GM18502 (cell line): Measurements from ENCODE around the gene JADE3.

Experiments
- ATAC-seq: cut with Tn5 transposase; IDR thresholded peaks from one replicate; pipeline ENCODE4 v1.9.1; 2021; ENCODE audit warnings: mild to moderate bottlenecking; ENCODE audit not compliant: unreplicated experiment, poor library complexity

The JADE3 gene

DNA sequence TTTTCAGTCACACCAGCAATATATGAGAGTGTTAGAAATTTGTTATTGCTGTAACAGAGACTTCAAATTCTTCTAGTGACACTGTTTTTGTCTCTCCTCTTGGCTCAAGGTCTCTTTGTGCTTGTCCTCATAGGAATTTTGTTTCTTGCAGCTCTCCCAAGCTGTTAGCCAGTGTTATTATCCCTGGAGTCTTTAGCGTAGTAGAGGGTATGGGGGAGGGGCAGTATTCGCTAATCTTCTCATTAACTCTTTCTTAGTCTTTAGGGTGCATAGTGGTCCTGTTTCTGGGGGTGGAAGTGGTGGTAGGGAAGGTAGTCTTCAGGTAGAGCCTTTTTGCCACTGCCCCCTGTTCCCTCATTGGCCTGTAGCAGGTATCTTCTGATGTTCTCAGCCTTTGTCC lies 79.4 kb downstream of the JADE3 start:
- ATAC-seq, result no peak

DNA sequence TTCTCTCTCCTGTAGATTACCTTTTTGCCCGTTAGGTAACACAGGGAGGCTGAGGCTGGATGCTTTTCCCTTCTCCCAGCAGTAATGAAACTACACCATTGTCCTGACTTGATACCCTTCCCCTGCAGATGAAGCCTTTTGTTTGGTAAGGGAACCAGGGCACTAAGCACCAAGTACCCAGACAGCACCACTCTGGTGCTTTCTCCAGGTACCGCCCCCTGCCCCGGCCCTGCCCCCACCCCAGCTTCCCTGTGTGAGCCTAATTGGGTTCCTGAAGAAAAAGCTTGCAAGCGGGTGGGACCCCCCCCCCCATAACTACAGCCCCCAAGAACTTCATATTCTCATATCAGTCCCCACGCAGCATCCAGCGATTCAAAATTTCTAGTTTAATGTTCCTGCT lies 79.8 kb downstream of the JADE3 start:
- no peak for ATAC-seq

DNA sequence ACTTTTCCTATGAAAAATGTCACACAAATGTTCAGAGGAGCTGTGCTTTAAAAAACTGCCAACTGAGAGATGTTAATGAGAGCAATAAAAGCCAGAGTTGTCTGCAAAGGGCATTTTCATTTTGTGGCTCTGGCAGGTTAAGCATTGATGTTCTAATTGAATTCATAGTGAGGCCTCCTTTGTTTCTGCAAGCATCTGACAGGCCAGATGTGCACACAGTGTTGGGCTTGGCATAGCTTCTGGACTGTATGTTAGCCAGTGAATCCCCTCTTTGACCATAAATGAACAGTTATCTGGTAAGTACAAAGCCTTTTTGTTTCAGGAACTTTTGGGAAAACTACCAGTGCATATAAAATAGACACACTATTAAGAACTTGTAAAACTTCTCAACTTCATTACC lies 81.9 kb downstream of the JADE3 start:
- no peak for ATAC-seq

DNA sequence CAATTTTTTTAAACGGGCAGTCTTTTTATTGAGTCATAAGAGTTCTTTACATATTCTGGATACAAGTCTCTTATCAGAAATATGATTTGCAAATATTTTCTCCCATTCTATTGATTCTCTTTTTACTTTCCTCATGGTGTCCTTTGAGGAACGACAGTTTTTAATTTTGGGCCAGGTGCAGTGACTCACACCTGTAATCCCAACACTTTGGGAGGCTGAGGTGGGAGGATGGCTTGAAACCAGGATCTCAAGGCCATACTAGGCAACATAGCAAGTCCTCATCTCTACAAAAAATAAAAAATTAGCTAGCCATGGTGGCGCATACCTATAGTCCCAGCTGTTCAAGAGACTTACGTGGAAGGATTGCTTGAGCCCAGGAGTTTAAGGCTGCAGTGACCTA lies 99.9 kb downstream of the JADE3 start:
- ATAC-seq, result no peak

DNA sequence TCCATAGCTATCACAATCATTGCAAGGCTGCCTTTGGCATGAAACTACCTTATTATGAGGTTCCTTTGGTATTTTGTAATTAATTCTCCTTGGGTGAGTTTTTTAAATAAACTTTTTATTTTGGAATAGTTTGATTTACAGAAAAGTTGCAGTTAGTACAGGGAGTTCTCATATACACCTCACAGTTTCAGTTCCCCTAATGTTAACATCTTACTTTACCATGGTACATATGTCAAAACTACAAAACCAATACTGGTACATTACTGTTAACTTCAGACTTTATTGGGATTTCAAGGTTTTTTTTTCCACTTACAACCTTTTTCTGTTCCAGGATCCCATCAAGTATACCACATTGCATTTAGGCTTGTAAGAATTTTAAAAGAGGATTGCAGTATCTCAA lies 114.0 kb downstream of the JADE3 start:
- no peak for ATAC-seq

DNA sequence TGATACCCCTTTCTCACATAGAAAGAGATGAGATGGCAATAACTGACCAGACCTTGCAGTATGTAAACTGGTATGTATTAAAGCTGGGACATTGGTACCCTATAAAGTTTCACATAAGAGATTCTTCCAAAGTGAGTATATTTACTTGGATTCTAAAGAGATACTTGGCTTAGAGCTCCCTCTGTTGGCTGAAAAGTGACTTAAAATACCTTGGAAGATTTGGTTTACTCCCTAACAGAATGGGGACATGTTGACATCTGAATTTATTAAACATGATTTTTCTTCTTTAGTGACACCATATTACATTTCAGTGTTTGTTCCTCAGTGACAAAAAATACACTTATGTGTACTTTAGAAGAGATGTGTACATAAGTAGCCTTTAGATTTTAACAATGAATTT lies 118.1 kb downstream of the JADE3 start:
- ATAC-seq, result no peak

DNA sequence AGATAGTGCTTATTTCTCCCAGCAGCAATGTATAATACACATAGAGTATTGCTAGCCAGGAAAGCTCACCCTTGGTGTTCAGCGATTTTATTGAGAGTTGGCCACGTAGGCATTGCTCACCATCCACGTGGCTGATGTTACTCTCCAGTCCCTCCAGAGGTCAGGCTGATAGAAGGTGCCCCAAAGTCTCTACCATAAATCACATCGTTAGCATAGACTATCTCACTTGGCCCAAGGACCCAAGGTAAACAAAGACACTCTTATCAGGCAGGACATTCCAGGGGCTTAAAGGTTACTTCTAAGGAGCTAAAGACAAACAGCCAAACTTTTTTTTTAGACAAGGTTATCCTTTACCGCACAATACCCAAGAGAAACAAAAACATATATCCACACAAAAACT lies 135.8 kb downstream of the JADE3 start:
- ATAC-seq, result no peak

DNA sequence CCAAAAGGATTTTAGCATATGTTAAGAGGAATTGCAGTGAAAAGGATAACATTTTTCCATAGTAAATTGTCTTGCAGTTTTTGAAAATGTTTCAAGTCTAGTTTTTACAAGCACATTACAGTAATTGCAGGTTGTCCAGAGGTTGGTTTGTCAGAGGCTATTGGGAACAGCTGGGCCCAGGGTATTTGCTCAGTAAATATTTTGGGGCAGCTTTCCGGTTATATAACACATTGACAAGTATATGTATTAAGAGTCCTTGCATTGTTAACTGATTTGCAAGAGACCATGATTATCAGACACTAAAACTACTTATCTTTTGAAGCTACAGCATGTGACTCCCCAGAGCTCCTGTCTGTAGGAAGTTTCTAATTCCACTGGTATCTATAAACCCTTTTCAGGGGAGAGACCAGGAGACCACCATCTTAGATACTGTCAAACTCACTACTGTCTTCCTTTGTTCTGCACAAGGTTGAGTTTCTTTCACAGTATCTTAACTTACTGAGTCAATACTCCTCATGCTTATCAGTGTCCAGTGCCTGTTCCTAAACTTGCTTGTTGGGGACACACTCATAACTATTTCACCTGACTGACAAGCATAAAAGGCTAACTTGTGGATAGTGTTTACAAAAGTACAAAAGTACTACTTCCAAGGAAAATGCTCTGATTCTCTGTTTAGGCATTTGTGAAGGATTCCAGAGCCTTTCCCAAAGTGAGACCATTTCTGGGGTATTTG lies 147.1 kb downstream of the JADE3 start:
- ATAC-seq, result no peak

DNA sequence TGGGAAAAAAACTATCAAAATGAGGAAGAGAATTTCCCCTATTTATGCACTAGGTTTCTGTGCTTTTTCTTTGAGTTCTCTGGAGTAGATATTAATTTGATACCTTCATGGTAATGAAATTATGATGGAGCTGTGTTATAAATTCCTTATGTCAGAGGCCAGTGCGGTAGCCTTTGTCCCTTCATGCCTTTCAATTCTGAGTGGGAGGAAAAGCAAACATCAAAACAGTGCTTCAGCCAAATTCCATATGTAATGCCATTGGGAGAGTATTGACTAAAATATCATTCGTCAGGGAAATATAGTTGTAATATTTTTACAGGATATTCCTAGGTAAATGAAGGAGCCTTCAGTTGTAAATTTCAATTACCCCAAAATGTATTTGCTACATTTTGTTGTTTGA lies 148.5 kb downstream of the JADE3 start:
- ATAC-seq, result no peak

DNA sequence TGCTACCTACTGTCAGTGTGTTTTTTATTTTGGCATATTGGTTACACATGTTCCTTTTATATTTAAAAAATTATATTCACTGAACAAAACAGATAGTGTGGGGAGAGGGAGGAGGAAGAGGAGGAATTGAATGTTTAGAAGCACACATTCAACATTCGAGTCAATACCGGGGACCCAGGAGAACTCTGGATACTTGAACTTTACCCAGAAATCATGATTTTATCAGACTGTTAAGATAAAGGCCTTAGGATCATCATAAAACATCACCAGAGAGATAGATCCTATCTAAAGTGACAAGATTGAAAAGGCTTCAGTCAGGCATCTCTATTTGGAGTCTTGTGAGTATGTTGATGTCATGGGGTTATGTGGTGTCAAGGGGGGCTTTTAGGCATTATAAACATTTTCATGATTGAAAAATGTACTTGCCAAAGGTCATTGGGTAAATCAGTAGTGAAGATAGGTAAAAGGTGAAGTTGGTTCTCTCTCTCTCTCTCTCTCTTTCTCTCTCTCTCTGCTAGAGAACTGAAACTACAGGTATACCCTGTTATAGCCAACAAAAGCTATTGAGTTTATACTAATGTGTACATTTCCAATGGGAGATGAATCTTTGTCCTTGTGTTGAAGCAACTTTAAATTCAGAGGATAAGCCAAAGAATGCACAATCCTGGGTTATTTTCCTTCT lies 149.2 kb downstream of the JADE3 start:
- ATAC-seq, result no peak

DNA sequence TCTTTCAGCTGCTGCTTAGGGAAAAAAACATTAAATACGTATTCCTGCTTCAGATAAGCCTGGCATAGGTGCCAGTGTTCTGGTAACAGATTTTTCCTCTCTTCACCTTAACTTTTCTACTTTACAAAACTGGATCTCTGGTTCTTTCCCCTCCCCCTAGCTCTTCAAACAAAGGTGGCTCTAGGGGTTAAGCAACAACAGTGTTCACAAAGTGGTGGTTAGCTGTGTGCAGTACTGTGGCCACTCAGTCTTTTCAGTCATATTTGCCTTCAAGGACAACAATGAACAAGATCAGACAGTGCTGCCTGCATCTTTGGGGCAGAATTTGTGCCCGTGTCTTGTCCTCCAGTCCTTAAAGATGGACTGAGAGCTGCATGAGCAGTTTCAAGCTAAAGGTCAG lies 151.0 kb downstream of the JADE3 start:
- no peak for ATAC-seq

DNA sequence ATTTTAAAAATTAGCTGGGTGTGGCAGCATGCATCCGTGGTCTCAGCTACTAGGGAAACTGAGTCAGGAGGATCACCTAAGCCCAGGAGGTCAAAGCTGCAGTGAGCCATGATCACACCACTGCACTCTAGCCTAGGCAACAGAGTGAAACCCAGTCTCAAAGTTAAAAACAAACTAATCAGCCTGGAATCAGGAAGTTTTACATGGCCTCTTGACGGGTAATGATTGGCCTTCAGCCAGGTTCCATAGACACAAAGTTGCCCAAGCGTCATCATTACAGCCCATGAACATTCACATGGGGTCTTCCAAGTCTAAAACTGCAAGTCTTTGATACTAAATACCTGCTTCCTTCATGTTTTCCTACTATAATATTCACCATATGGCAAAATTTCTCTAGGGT lies 156.0 kb downstream of the JADE3 start:
- ATAC-seq, result no peak

DNA sequence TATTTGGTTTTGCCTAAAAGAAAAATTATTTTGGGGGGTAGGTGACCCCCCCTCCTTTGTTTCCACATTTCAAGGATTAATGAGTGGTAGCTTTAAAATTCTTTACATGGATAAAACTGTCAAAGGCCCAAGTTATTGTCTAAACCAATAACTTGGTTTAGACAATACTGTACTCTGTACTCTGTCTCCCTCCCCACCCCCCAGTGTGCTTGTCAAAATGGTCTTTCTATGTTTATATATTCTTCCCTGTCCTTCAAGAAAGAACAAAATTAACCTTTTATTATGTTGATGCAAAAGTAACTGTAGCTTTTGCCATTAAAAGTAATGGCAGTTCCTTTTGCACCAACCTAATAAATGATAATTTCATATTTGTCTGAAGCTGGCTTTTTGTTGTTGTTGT lies 156.5 kb downstream of the JADE3 start:
- ATAC-seq, result no peak

DNA sequence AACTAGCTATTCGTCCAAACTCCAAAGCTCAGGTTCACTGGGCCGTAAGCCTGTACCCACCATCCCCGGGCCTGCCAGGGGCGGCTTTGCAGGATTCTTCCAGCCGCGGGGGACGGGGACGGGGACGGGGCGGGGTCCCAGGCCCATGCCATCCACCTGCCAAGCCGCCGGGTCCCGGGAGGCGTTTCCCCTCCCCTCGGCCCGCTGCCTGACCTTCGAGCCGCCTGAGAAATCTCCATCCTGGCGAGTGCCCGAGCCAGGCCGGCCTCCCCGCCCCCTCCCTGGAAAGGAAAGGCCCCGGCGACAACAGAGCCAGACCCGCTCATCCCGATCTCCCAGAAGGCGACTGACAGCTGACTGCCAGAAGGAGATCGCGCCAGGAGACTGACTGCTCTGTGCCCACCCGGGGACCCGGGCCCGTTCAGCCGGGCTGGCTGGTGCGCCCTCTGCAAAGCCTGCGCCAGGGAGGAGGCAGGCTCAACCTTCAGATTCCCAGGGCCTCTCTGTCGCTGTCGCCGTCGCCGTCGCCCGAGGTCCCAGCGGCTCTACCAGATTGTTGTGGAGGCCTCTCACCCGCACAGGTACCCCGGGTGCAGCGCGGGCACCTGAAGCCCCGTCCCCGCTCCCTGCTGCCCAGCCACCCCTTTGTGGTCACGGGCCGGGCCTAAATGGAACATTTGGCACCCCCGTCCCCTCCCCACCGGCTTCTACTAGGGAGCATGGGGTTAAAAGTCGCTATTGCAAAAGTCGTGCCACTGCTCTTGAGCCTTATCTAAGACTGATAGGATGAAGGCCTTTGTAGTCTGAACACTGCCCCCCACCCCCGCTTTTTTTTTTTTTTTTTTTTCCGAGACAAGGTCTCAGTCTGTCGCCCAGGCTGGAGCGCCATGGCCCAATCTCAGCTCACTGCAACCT lies 166.2 kb downstream of the JADE3 start, which contains the start of gene RGN:
Gene RGN, plus strand, starts transcription at position 315 of the 915 bp plus-strand sequence. CDS start 2,702 bp downstream, outside the sequence.
- ATAC-seq, result no peak

DNA sequence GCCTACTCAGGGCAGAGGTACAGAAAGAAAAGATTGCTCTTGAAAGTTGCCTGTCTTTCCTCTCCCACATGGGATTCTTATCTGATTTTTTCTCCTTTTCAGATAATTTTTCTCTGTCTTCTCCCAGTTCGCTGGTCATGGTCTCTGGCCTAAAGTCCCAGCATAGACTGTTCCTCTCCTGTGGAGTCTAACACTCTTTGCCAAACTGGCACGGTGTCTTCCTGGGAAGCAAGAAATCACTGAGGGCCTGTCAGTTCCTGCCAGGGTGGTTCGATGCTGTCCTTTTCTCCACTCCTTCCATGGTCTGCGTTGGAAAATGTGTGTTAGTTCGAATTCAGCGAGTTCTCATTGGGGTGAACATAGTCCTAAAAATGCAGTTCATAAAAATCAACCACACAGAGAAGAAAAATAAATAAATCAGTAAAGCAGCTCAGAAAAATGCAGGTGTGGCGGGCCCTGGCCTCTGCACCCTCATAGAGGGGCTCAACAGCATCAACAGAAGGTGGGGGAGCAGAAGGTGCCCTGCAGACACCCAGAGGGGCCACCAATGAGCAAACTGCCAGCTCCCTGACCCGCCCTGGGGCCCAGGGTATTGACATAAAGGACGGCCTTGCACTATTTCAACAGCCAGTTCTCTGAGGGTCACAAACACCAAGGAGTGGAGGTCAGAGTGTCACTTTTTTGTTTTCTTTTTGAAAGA lies 168.1 kb downstream of the JADE3 start:
- no peak for ATAC-seq

DNA sequence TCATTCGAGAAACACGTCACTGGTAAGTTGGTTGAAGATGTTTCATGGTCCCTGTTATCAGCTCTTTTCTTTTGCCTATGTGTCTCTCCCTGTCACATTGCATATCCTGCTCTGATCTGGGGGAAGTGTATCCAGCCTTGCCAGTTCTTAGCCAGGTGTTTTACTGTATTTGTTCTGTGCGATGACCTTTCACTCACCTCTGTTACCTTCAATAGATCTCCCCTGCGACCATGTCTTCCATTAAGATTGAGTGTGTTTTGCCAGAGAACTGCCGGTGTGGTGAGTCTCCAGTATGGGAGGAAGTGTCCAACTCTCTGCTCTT lies 168.7 kb downstream of the JADE3 start:
- ATAC-seq, result no peak

DNA sequence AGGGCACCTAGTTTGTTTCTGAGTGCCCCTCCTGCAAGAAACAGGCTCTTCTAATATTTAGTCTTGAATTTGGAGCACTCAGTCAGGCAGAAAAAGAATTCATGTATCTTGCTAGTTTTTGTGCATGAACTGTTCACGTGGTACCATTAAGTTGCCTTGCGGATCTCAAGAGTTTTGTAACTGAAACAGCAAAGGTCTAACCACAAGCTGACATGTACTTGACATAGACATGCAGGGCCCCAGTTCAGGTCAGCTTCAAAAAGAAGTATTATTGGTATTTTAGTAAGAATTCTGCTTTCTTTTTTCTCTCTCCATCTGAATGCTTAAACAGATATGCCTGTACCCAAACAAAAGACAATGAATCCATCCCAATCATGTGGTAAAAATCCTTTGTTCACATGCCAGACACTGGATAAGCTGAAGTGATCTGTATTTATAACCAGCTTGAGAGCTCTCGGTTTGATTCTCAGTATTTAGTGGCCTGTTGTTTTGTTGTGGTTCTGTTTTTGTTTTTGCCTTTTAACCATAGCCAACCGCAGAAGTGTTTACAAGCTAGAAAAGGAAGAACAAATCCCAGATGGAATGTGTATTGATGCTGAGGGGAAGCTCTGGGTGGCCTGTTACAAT lies 179.0 kb downstream of the JADE3 start:
- ATAC-seq, result no peak

DNA sequence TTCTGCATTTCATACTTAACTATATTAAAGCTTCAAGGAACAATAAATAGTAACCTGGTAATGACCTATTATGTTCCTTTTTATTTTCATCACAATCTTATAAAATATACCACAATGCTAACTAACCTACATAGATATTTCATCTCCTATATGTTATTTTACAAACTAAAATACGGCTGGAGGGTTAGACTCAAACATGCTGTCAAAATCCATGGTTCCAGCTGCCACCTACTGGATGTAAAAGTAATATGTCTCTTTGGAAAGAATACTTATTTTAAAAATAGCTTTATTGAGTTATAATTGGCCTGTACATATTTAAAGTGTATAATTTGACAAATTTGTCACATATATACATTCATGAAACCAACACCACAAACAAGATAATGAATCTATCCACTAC lies 181.0 kb downstream of the JADE3 start:
- ATAC-seq, result no peak

DNA sequence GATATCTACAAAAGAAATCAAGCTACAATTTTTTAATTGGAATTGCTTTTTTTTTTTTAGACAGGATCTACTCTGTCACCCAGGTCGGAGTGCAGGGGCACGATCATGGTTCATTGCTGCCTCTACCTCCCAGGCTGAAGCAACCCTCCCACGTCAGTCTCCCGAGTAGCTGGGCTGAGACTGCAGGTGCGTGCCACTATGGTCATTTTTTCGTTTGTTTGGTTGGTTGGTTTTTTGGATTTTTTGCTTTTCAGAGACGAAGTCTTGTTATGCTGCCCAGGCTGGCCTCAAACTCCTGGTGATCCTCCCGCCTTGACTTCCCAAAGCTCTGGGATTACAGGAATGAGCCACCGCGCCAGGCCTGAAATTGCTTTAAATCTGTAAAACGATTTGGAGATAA lies 181.6 kb downstream of the JADE3 start:
- ATAC-seq, result no peak

DNA sequence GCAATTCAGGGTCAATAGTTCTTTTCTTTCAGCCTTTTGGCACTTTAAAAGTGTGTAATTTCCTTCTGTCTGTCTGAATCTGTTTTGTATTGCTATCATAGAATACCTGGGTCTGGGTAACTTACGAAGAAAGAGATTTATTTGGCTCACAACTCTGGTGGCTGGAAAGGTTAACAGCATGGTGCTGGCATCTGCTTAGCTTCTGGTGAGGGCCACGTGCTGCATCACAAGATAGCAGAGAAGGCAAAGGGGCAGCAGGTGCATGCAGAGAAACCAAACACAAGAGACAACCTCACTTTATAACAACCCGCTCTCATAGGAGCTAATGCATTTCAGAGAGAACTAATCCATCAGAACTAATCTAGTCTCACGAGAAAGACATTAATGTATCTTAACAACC lies 184.8 kb downstream of the JADE3 start:
- no peak for ATAC-seq
